ENCODE data around the gene EML1.

DNA sequence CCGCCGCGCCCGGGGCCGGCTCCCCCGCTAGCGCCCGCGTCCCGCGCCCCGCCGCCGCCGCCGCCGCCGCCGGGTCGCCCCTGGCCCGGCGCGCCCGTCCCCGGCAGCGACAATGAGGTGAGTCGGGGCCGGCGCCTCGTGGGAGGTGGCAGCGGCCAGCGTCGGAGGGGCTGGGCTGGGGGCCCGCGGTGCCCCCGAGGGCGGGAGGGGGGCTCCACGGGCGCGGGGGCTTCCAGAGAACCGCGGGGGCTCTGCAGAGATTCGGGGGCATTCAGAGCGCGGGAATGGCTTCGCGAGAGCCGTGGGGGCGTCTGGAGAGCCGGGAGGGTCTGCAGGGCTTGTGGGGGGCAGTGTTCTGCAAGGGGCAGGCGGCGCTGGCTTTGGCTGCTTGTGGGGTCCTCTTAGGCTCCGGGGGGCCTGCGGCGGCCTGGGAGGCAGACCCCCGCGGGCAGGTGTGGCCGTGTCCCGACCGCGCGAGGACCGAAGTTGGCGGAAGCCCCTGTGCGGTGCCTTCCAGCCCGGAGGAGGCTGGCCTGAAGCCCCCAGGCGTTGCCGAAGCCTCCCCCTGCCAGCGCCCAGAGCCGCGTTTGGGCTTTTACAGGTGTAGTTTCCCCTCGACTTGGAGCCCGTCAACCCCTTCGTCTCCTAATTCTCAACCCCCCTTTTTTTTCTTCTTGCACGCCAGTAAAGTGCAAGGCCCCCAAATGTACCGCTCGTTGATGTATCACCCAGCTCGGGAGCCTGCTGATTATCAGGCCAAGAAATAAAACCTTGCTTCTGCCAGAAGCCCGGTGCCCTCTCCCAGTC lies 178.9 kb downstream of the EML1 start:
- no peak for TF ChIP-seq EZH2 (IDR thresholded peaks at IDR 0.05)
- no peak for TF ChIP-seq POLR2AphosphoS5 (IDR thresholded peaks at IDR 0.05; ENCODE audit: borderline replicate concordance, low read depth, low read length)

All from SK-N-MC (cell line).